Testis (tissue), 2 donors: ENCODE measurements around the gene TEKTIP1.

Experiments used
- POLR2A ChIP-seq: fragments of 450-650 bp; IDR thresholded peaks from one replicate; pipeline ENCODE4 v1.6.1; 2017; ENCODE audit warnings: antibody characterized with exemption, mild to moderate bottlenecking, moderate library complexity
- TF ChIP-seq, protein P1 (sequence below), 3 experiments: fragments of 450-650 bp in 2 of 3; fragments of 200-600 bp in 1 of 3; sonication (generic) in 1 of 3; IDR thresholded peaks; one replicate each; pipeline ENCODE4 v1.5.1; 2016 to 2019; ENCODE audit warnings: antibody characterized with exemption in 3 of 3, mild to moderate bottlenecking in 2 of 3, moderate library complexity in 1 of 3

GRCh38 chr19:3544742-3545668, 6.0 kb downstream of the TEKTIP1 start:
- TF ChIP-seq, protein P1, sequence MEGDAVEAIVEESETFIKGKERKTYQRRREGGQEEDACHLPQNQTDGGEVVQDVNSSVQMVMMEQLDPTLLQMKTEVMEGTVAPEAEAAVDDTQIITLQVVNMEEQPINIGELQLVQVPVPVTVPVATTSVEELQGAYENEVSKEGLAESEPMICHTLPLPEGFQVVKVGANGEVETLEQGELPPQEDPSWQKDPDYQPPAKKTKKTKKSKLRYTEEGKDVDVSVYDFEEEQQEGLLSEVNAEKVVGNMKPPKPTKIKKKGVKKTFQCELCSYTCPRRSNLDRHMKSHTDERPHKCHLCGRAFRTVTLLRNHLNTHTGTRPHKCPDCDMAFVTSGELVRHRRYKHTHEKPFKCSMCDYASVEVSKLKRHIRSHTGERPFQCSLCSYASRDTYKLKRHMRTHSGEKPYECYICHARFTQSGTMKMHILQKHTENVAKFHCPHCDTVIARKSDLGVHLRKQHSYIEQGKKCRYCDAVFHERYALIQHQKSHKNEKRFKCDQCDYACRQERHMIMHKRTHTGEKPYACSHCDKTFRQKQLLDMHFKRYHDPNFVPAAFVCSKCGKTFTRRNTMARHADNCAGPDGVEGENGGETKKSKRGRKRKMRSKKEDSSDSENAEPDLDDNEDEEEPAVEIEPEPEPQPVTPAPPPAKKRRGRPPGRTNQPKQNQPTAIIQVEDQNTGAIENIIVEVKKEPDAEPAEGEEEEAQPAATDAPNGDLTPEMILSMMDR (IDR thresholded peaks at IDR 0.05): peak; percentile 78 to 89 (median 84)
- no peak for TF ChIP-seq POLR2A
